Measurements from ENCODE around the gene TSPAN7.

Gene TSPAN7

DNA sequence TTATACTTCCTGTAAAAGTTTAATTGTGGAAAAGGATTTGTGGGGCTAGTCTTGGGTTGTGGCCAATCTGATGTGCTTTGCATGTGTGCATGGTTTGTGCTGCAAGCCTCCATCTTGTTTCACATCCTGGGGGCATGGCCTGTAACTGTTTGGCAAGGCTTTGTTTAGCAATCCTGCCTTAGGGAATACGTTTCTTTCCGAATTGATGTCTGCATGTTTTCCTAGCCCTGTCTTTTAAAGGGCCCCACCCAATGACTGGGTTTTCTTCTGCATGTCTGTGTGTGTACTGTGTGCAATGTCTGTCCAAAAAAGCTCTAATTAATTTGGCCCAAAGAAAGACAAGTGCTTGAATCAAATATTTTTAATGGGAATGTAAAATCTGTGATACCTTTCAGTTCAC lies 165.3 kb downstream of the TSPAN7 start:
- TF ChIP-seq, protein P1, sequence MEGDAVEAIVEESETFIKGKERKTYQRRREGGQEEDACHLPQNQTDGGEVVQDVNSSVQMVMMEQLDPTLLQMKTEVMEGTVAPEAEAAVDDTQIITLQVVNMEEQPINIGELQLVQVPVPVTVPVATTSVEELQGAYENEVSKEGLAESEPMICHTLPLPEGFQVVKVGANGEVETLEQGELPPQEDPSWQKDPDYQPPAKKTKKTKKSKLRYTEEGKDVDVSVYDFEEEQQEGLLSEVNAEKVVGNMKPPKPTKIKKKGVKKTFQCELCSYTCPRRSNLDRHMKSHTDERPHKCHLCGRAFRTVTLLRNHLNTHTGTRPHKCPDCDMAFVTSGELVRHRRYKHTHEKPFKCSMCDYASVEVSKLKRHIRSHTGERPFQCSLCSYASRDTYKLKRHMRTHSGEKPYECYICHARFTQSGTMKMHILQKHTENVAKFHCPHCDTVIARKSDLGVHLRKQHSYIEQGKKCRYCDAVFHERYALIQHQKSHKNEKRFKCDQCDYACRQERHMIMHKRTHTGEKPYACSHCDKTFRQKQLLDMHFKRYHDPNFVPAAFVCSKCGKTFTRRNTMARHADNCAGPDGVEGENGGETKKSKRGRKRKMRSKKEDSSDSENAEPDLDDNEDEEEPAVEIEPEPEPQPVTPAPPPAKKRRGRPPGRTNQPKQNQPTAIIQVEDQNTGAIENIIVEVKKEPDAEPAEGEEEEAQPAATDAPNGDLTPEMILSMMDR (conservative IDR thresholded peaks at IDR 0.05; ENCODE audit: low read depth), result no peak
- no peak for DNase-seq (ENCODE audit: low spot score)
- H3K27ac ChIP-seq, result no peak overlapping the region
- CTCF ChIA-PET, result no interaction called here
- POLR2A ChIA-PET (ENCODE audit: low non-redundant PET), result no interaction called here

DNA sequence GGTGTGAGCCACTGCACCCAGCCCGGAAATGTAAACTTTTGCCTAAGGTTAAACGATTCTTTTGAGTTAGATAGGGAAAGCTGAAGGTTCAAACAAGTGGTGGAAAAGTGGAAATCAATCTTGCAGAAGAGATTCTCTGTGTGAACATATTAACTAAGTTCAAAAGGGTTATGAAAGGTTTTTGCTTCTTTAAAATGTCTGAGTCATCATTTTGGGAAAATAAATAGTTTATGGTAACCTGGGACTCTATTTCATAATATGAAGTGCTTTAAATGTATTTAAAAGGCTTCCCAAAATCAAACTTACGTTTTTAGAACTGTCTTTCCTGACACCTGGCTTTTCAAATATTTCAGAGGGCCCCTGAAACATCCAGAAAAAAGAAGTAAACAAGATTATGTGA lies 166.3 kb downstream of the TSPAN7 start:
- no peak for DNase-seq (ENCODE audit: low spot score)
- CTCF ChIA-PET, result no interaction called here
- POLR2A ChIA-PET (ENCODE audit: low non-redundant PET), result no interaction called here
- no peak overlapping the region for H3K27ac ChIP-seq
- TF ChIP-seq, protein P1 (conservative IDR thresholded peaks at IDR 0.05; ENCODE audit: low read depth), result no peak

DNA sequence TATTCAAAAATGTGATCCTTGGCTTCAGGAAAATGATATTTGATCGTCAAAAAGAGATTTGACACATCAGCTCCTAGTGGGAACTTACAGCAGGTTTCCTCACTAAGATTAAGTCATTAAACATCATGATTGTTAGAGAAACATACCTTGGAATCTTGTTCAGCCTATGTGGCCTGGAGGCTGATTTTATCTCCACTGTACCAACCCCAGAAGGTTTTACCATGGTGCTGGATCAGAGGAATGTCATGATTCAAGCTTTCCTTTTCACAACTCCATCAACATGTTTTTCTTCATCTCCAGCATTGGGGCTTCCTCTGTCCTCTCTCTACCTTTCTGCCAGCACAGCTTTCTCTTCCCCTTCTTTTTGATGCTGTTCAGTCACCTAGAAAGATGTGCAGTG lies 171.5 kb downstream of the TSPAN7 start:
- ChIA-PET CTCF (no interaction called here), POLR2A (ENCODE audit: low non-redundant PET) (no interaction called here)
- no peak for DNase-seq (ENCODE audit: low spot score)
- TF ChIP-seq, protein P1 (conservative IDR thresholded peaks at IDR 0.05; ENCODE audit: low read depth), result no peak
- H3K27ac ChIP-seq, result no peak overlapping the region
